ENCODE results near the gene RAB11FIP3. TPM values are rescaled to one million over a fixed set of nuclear protein-coding genes. Genes with fewer than 3 reads are reported as not detected.

RAB11FIP3 gene
- total RNA-seq, 1 donor from 2014 or later, result 26.5 TPM

- FAIRE-seq (no peak), DNase-seq (ENCODE audit: low spot score in 2 of 2) (no peak)
These were observed 84.8 kb downstream of the RAB11FIP3 start for GRCh38 chr16:510066-510825.

- DNase-seq (ENCODE audit: low spot score in 2 of 2), result no peak
- FAIRE-seq, result no peak
These were observed 87.4 kb downstream of the RAB11FIP3 start for GRCh38 chr16:512802-513201.

- DNase-seq (ENCODE audit: low spot score in 2 of 2) (no peak), FAIRE-seq (no peak)
These were observed 88.5 kb downstream of the RAB11FIP3 start for GRCh38 chr16:513950-514349.

DNA sequence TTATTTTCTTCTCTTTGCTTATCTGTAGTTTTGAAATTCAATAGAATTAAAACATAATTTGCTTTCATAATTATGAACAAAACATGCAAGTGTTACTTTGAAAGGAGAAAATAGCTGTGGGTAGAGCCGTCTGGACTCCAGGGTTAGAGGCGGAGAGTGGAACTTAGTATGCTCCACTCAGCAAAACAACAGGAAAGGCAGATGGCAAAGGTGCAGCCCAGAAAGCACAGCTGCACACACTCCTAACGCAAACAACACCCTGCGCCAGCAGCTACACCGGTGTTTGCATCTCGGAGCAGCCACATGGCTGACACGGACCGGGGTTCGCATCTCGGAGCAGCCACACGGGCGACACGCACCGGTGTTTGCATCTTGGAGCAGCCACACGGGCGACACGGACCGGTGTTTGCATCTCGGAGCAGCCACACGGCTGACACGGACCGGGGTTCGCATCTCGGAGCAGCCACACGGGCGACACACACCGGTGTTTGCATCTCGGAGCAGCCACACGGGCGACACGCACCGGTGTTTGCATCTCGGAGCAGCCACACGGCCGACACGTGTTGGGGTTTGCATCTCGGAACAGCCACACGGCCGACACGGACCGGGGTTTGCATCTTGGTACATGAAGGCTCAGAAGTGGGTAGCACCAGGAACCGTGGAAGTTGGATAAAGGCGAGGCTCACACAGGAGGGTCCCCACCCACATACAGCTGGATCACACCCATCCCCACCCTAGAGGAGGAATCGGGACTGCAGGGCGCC is 89.9 kb downstream of the RAB11FIP3 start:
- DNase-seq (ENCODE audit: low spot score in 2 of 2) (no peak), FAIRE-seq (no peak)

DNA sequence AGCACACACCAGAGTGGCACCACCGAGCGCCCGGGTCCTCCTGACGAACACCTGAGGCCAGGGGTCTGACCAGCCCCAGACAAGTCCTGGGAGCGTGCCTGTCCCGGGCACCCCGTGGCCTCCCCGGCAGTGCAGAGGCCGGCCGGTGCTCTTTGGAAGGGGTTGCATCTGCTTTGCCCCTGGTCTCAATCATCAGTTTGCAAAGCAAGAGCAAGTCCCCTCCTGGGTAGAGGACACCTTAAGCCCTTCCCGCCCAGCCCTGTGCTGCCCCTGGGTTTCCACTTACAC is 90.4 kb downstream of the RAB11FIP3 start:
- FAIRE-seq (no peak), DNase-seq (ENCODE audit: low spot score in 2 of 2) (no peak)

- FAIRE-seq (no peak), DNase-seq (ENCODE audit: low spot score in 2 of 2) (no peak)
These were observed 90.9 kb downstream of the RAB11FIP3 start for GRCh38 chr16:516301-516700.

DNA sequence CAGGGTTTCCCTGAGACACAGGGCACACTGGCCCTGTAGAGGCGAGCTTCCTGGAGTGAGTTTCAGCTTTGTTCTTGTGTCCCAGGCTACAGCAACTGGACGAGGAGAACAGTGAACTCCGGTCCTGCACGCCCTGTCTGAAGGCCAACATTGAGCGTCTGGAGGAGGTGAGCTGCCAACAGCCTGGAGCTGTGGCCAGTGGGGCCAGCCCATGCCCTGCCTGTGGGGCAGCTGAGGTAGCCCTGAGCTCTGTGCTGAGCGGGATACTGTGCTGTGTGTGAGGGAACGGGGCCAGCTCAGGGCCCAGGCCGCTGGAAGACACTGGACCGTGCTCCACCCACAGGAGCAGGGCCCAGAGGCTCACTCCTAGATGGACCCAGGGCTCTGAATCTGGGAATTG is 93.4 kb downstream of the RAB11FIP3 start:
- DNase-seq (ENCODE audit: low spot score in 2 of 2) (no peak), FAIRE-seq (no peak)

GRCh38 chr16:519425-519824 is 94.0 kb downstream of the RAB11FIP3 start:
- FAIRE-seq (no peak), DNase-seq (ENCODE audit: low spot score in 2 of 2) (no peak)

- DNase-seq (ENCODE audit: low spot score in 2 of 2) (no peak), FAIRE-seq (no peak)
These were observed 94.6 kb downstream of the RAB11FIP3 start for GRCh38 chr16:519841-520687.

- no peak for DNase-seq (ENCODE audit: low spot score in 2 of 2)
- FAIRE-seq, result no peak
These were observed 95.4 kb downstream of the RAB11FIP3 start for GRCh38 chr16:520847-521246.

DNA sequence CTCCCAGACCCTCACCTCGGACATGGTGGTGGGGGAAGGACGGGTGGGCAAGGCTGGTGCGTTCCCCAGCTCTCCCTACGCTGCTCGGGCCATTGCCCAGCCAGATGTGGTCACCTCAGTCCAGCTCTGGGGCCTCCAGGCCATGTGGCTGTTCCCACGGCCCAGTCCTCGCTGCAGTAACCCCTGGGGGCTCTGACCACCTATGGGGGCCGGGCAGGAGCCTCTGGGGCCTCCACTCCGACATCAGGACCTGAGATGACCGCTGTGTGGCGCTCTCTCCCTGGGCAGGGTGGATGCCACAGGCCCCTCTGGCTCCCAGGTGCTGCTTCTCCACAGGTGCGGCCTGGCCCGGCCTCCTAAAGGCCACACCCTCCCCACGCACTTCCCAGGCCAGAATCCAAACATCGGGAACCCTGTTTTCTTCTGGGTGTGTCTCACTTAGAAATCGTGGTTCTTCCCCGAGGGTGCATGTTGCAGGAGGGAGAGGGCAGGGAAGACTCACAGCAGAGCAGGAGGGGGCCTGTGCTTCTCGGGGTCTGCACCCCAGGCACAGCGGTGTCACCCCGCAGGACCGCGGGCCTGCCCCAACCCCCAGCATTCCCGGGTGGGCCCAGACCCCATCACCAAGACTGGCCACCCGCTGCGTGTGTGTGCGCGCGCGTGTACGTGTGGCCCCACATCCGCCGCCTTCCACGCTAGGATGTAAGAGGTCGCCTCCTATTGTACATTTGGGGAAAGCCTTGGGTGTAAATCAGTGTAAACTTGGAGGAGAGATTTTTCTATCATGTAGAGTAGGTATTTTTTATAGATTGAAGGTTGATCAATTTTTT is 96.1 kb downstream of the RAB11FIP3 start:
- no peak for FAIRE-seq

GRCh38 chr16:522320-523096 is 97.1 kb downstream of the RAB11FIP3 start:
- DNase-seq (ENCODE audit: low spot score in 2 of 2), result no peak
- no peak for FAIRE-seq

More for the DNA sequence above, 96.1 kb downstream of the RAB11FIP3 start:
- no peak for DNase-seq (ENCODE audit: low spot score in 2 of 2)

DNA sequence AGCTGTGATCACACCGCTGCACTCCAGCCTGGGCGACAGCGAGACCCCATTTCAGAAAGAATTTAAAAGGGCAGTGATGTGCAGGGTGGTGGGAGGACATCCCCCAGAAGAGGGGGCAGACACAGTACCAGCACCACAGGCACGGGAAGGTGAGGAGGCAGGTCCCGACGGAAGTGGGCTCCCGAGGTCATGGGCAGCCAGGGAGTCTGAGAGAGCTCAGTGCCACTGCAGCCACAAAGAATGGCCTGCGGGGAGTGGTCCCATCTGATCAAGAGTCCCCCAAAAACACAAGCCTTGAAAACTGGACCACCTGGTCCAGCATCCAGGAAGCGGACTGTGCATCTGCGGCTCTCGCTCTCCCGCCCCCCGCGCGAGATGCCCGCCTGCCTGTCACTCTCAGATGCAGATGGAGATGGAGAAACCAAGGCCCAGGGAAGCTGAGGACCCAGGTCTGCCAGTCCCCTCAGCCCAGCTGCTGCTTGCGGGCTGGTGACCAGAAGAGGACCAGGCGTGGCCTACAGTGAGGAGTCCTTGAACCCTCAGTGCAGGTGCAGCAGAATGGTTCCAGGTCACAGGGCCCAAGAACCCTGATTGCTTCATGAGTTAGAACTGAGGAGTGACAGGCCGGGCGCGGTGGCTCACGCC is 97.8 kb downstream of the RAB11FIP3 start:
- no peak for DNase-seq (ENCODE audit: low spot score in 2 of 2)
- no peak for FAIRE-seq

DNA sequence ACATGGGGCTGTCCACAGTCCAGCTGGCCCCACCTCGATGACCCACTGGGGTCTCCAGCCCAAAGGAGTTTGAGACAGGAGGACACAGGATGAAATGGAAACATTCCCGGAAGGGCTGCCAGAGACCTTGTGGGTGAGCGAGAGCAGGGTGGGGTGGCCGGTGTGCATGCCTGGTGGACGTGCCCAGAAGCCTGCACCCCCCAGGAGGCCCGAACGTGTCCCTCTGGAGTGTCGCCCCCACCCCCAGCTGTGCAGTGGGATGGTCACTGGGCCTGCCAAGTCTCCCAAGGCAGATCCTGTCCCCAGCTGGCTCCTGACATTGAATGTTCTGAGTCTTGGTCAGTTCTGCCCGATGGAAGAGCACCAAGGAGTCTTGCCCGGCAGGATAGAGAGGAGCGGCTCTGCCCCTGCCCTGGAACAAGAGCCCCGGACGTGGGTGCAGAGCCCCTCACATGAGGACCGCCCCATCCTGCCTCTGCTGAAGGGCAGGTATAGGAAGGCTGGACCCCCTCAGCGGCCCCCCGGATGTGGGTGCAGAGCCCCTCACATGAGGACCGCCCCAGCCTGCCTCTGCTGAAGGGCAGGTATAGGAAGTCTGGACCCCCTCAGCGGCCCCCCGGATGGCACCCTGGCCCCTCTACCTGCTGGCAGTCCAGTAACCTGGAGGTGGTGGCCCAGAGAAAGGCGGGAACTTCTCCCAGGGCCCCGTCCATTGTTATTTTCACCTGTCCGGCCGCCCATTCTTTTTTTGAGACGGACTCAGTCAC is 99.0 kb downstream of the RAB11FIP3 start:
- FAIRE-seq (no peak), DNase-seq (ENCODE audit: low spot score in 2 of 2) (no peak)

- no peak for FAIRE-seq
- no peak for DNase-seq (ENCODE audit: low spot score in 2 of 2)
These were observed 99.7 kb downstream of the RAB11FIP3 start for GRCh38 chr16:525123-525519.

GRCh38 chr16:525520-526180 is 100.2 kb downstream of the RAB11FIP3 start:
- FAIRE-seq (no peak), DNase-seq (ENCODE audit: low spot score in 2 of 2) (no peak)

GRCh38 chr16:526181-527014 is 100.9 kb downstream of the RAB11FIP3 start:
- DNase-seq (ENCODE audit: low spot score in 2 of 2) (no peak), FAIRE-seq (no peak)
